Measurements from ENCODE around the gene CTBS. TPM values are rescaled to one million over a fixed set of nuclear protein-coding genes. Genes with fewer than 3 reads are reported as not detected.

The CTBS gene
- total and polyA plus RNA-seq, 2 of the 13 experiments (the other 11 are each of a cell fraction or from before 2014, with no cell fraction given) = 4.7 to 12.4 TPM

DNA sequence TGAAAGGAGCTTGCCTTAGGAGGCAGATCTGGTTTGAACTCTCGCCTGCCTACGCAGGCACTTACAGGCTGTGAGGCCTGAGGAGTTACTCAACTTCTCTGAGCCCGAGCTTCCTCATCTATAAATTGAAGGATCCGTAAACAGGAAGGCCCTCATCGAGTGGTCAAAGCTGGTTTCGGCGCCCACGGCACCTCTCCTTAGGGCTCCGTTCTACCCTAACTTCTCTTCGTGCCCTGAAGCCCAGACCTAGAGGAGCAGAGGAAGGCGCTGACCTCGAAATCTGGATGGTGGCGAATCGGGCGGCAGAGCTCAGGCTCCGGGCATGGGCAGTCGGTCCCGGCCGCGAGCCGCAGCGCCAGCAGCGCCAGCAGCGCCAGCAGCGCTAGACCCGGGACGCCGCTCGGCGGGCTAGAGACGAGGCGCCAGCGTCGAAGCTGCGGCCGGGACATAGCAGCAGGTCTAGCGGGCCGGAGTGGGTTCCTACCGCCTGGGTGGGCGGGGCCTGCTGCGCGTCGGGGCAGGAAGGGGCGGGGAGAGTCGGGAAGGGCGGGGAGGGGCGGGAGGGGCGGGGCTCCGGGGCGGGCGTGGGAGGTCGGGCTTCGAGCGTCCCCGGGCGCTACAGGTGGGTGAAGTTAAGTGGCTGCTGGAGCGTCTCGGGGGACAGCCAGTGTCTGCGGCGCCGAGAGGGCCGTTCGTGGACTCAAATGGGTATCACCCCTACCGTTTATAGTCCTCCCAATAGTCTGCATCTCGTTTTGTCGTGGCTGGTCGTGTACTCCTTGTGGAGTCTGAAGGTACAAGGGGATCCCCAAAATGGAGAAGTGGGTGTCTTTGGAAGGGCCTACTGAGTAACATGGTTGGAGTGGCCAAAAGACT lies at the start of gene CTBS (continued):
- no peak for TF ChIP-seq ZMYM2 (CRISPR knock-in tag; IDR thresholded peaks at IDR 0.05)
- 0 out of 2 replicates have a peak, but pooled peaks have one; percentile 43 for TF ChIP-seq TSC22D2 (CRISPR knock-in tag; IDR thresholded peaks at IDR 0.05; ENCODE audit: borderline replicate concordance)
- TF ChIP-seq, protein P1, sequence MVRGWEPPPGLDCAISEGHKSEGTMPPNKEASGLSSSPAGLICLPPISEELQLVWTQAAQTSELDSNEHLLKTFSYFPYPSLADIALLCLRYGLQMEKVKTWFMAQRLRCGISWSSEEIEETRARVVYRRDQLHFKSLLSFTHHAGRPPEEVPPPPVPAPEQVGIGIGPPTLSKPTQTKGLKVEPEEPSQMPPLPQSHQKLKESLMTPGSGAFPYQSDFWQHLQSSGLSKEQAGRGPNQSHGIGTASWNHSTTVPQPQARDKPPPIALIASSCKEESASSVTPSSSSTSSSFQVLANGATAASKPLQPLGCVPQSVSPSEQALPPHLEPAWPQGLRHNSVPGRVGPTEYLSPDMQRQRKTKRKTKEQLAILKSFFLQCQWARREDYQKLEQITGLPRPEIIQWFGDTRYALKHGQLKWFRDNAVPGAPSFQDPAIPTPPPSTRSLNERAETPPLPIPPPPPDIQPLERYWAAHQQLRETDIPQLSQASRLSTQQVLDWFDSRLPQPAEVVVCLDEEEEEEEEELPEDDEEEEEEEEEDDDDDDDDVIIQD (CRISPR knock-in tag; IDR thresholded peaks at IDR 0.05; ENCODE audit: low read depth) = no peak; the same call in 1 of the 2 replicates
- TF ChIP-seq ZNF816 (CRISPR knock-in tag; IDR thresholded peaks at IDR 0.05; ENCODE audit: borderline replicate concordance) = no peak; the same call in 1 of the 2 replicates
- no peak for TF ChIP-seq ZNF10 (CRISPR knock-in tag; IDR thresholded peaks at IDR 0.05; ENCODE audit: borderline replicate concordance, low read depth)
- peak; percentile 65; the same call in 1 of the 2 replicates for TF ChIP-seq ZNF33B (CRISPR knock-in tag; IDR thresholded peaks at IDR 0.05)
- TF ChIP-seq CBFB (CRISPR knock-in tag; IDR thresholded peaks at IDR 0.05) = peak; percentile 41; the same call in 1 of the 2 replicates
- TF ChIP-seq CENPX (CRISPR knock-in tag; IDR thresholded peaks at IDR 0.05) = no peak
- TF ChIP-seq ZNF3 (CRISPR knock-in tag; IDR thresholded peaks at IDR 0.05) = no peak
- TF ChIP-seq ZNF510 (CRISPR knock-in tag; IDR thresholded peaks at IDR 0.05; ENCODE audit: low read depth) = 0 out of 2 replicates have a peak, but pooled peaks have one; percentile 58
- TF ChIP-seq FOXP1 (IDR thresholded peaks at IDR 0.05) = no peak
- TF ChIP-seq FOXP1 (CRISPR knock-in tag; IDR thresholded peaks at IDR 0.05) = peak; percentile 25; the same call in 1 of the 2 replicates
- no peak for TF ChIP-seq ZNF251 (CRISPR knock-in tag; IDR thresholded peaks at IDR 0.05)
- TF ChIP-seq, protein P2, sequence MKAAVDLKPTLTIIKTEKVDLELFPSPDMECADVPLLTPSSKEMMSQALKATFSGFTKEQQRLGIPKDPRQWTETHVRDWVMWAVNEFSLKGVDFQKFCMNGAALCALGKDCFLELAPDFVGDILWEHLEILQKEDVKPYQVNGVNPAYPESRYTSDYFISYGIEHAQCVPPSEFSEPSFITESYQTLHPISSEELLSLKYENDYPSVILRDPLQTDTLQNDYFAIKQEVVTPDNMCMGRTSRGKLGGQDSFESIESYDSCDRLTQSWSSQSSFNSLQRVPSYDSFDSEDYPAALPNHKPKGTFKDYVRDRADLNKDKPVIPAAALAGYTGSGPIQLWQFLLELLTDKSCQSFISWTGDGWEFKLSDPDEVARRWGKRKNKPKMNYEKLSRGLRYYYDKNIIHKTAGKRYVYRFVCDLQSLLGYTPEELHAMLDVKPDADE (CRISPR knock-in tag; IDR thresholded peaks at IDR 0.05) = no peak
- TF ChIP-seq BRD4 (CRISPR knock-in tag; IDR thresholded peaks at IDR 0.05) = no peak
- no peak for TF ChIP-seq KDM5A (IDR thresholded peaks at IDR 0.05; ENCODE audit: borderline replicate concordance, low read length)
- TF ChIP-seq ATAD3A (CRISPR knock-in tag; IDR thresholded peaks at IDR 0.05) = no peak
- peak; percentile 78; the same call in 1 of the 2 replicates for TF ChIP-seq ZNF678 (CRISPR knock-in tag; IDR thresholded peaks at IDR 0.05)
- peak; percentile 58; the same call in 1 of the 2 replicates for TF ChIP-seq ZNF331 (CRISPR knock-in tag; IDR thresholded peaks at IDR 0.05)
- TF ChIP-seq, protein P3, sequence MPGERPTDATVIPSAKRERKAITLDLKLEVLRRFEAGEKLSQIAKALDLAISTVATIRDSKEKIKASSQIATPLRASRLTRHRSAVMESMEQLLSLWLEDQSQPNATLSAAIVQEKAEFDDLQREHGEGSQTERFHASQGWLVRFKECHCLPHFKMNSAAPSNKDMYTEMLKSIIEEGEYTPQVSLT (CRISPR knock-in tag; IDR thresholded peaks at IDR 0.05; ENCODE audit: borderline replicate concordance, low read depth) = no peak
- peak; percentile 82; the same call in 1 of the 2 replicates for TF ChIP-seq ZNF430 (CRISPR knock-in tag; IDR thresholded peaks at IDR 0.05)
- TF ChIP-seq ZNF891 (CRISPR knock-in tag; IDR thresholded peaks at IDR 0.05) = peak; percentile 85; the same call in 1 of the 2 replicates
- TF ChIP-seq ZNF550 (CRISPR knock-in tag; IDR thresholded peaks at IDR 0.05; ENCODE audit: borderline replicate concordance) = no peak
- TF ChIP-seq SP4 (CRISPR knock-in tag; IDR thresholded peaks at IDR 0.05) = peak; percentile 77; the same call in 1 of the 2 replicates
- TF ChIP-seq MXI1 (IDR thresholded peaks at IDR 0.05; ENCODE audit: borderline replicate concordance, low read depth, low read length) = peak; percentile 25; the same call in 1 of the 3 replicates
- TF ChIP-seq, protein P4, sequence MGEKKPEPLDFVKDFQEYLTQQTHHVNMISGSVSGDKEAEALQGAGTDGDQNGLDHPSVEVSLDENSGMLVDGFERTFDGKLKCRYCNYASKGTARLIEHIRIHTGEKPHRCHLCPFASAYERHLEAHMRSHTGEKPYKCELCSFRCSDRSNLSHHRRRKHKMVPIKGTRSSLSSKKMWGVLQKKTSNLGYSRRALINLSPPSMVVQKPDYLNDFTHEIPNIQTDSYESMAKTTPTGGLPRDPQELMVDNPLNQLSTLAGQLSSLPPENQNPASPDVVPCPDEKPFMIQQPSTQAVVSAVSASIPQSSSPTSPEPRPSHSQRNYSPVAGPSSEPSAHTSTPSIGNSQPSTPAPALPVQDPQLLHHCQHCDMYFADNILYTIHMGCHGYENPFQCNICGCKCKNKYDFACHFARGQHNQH (CRISPR knock-in tag; IDR thresholded peaks at IDR 0.05) = 0 out of 2 replicates have a peak, but pooled peaks have one; percentile 47

Data from HepG2 (cell line).